ENCODE data around the gene MAP7.

- TF ChIP-seq ATF7 (IDR thresholded peaks at IDR 0.05) (no peak), ATF7 (CRISPR knock-in tag; IDR thresholded peaks at IDR 0.05) (no peak), HDAC1 (CRISPR knock-in tag; IDR thresholded peaks at IDR 0.05) (no peak), KDM4B (CRISPR knock-in tag; IDR thresholded peaks at IDR 0.05) (no peak), HNRNPUL1 (IDR thresholded peaks at IDR 0.05; ENCODE audit: low read depth, low read length) (no peak), GABPA (IDR thresholded peaks at IDR 0.05; ENCODE audit: low read depth, low read length) (no peak), GABPA (CRISPR knock-in tag; IDR thresholded peaks at IDR 0.05; ENCODE audit: low read depth) (no peak), FUBP1 (CRISPR knock-in tag; IDR thresholded peaks at IDR 0.05; ENCODE audit: borderline replicate concordance) (no peak), GATAD2A (CRISPR knock-in tag; IDR thresholded peaks at IDR 0.05) (no peak), CTCF (CRISPR knock-in tag; IDR thresholded peaks at IDR 0.05) (no peak), ASH2L (IDR thresholded peaks at IDR 0.05; ENCODE audit: insufficient read length, low read depth, low read length) (no peak)
Measured at GRCh38 chr6:136440203-136440602, 110.0 kb downstream of the MAP7 start.

Data from HepG2 (cell line).